ENCODE results near the gene ATF6. TPM values are rescaled to one million over a fixed set of nuclear protein-coding genes. Genes with fewer than 3 reads are reported as not detected.

Gene ATF6
- total RNA-seq, 1 experiment from 2014 or later = 20.9 TPM

- TF ChIP-seq, protein P1, sequence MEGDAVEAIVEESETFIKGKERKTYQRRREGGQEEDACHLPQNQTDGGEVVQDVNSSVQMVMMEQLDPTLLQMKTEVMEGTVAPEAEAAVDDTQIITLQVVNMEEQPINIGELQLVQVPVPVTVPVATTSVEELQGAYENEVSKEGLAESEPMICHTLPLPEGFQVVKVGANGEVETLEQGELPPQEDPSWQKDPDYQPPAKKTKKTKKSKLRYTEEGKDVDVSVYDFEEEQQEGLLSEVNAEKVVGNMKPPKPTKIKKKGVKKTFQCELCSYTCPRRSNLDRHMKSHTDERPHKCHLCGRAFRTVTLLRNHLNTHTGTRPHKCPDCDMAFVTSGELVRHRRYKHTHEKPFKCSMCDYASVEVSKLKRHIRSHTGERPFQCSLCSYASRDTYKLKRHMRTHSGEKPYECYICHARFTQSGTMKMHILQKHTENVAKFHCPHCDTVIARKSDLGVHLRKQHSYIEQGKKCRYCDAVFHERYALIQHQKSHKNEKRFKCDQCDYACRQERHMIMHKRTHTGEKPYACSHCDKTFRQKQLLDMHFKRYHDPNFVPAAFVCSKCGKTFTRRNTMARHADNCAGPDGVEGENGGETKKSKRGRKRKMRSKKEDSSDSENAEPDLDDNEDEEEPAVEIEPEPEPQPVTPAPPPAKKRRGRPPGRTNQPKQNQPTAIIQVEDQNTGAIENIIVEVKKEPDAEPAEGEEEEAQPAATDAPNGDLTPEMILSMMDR (IDR thresholded peaks at IDR 0.05 in 2 of 3, conservative IDR thresholded peaks at IDR 0.05 in 1 of 3; ENCODE audit: borderline replicate concordance in 1 of 3, insufficient read depth in 1 of 3, low read depth in 2 of 3, low read length in 2 of 3) = 0 out of 6 replicates have a peak, but pooled peaks of 2 of the 3 experiments have one; percentile 1 to 10
- TF ChIP-seq ZFX (IDR thresholded peaks at IDR 0.05) = peak; percentile 91
- no peak for TF ChIP-seq REST (IDR thresholded peaks at IDR 0.05; ENCODE audit: low read depth)
- TF ChIP-seq MAX (IDR thresholded peaks at IDR 0.05) = peak; percentile 76
Observed at GRCh38 chr1:161749509-161750407, 16.4 kb upstream of the ATF6 start, which contains the start of gene DUSP12 (continued).

Measured in HCT116 (cell line).